Lower leg skin (tissue), 4 donors: ENCODE results near the gene TFAP2A. TPM values are rescaled to one million over a fixed set of nuclear protein-coding genes. Genes with fewer than 3 reads are reported as not detected.

Experiments
- DNase-seq, 2 donors: peaks; one replicate each; pipeline ENCODE4 v3.0.0-alpha.2; 2019; ENCODE audit warnings: low spot score in 2 of 2
- H3K4me3 ChIP-seq: fragments of 200-600 bp; sonication (generic); 2 replicates; pipeline ENCODE4 v1.5.1; 2017; ENCODE audit warnings: mild to moderate bottlenecking, low read depth; ENCODE audit not compliant: poor library complexity, severe bottlenecking
- POLR2A ChIP-seq, 2 donors: fragments of 450-650 bp; IDR thresholded peaks; one replicate each; pipeline ENCODE4 v1.6.1; 2016 to 2017; ENCODE audit warnings: antibody characterized with exemption in 2 of 2, mild to moderate bottlenecking in 1 of 2, moderate library complexity in 1 of 2
- WGBS, 2 donors: methylation state at CpG; one replicate each; pipeline ENCODE4 v1.1.5; 2018; 5-methylcytosine and 5-hydroxymethylcytosine counted together
- intact Hi-C: fragments of 100-400 bp; cut with DNase I; formaldehyde crosslinking; loops from one replicate; pipeline ENCODE4 v1.15.0; 2023; ENCODE audit warnings: low total_unique reads
- total RNA-seq, 4 donors: library from RNA; depleted of rRNA; stranded (reverse); fragments of >200 nt; gene quantifications; one replicate each; pipeline ENCODE4 v1.1.0, GENCODE V29; 2016
- TF ChIP-seq, protein P1 (sequence below), 3 donors: fragments of 450-650 bp; IDR thresholded peaks; one replicate each; pipeline ENCODE4 v1.5.1; 2016; ENCODE audit warnings: antibody characterized with exemption in 3 of 3, mild to moderate bottlenecking in 3 of 3, moderate library complexity in 2 of 3

The TFAP2A gene
- total RNA-seq, 4 donors from 2014 or later, result 62.0 to 123 (median 63.7) TPM

DNA sequence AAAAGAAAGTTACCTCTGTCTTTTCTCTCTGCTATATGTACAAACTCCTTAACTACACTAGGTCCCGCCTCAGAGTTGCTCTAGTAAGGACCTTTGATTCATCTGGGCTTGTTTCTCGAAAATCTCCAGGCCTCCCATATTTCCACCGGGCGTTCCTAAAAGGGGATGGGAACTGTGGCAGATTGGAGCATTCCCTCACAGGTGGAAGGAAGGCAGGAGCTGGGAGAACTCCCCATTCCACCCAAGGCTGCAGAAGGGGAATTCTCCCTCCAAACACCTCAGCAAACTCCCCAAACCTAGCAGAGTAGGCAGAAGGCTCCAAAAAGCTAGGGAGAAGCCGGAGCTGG is 1.6 kb upstream of the TFAP2A start:
- DNase-seq, result no peak
- intact Hi-C loops, result loop anchor here (10.0 kb wide), 3 partner anchors 882 to 1432 kb away; no protein-coding TSS in a partner anchor
- no peak overlapping the region for H3K4me3 ChIP-seq
- WGBS, 2 donors, result 24 to 30% methylated on average over 5 of the region's 5 CpGs
- TF ChIP-seq POLR2A (IDR thresholded peaks at IDR 0.05), result no peak
- TF ChIP-seq, protein P1, sequence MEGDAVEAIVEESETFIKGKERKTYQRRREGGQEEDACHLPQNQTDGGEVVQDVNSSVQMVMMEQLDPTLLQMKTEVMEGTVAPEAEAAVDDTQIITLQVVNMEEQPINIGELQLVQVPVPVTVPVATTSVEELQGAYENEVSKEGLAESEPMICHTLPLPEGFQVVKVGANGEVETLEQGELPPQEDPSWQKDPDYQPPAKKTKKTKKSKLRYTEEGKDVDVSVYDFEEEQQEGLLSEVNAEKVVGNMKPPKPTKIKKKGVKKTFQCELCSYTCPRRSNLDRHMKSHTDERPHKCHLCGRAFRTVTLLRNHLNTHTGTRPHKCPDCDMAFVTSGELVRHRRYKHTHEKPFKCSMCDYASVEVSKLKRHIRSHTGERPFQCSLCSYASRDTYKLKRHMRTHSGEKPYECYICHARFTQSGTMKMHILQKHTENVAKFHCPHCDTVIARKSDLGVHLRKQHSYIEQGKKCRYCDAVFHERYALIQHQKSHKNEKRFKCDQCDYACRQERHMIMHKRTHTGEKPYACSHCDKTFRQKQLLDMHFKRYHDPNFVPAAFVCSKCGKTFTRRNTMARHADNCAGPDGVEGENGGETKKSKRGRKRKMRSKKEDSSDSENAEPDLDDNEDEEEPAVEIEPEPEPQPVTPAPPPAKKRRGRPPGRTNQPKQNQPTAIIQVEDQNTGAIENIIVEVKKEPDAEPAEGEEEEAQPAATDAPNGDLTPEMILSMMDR (IDR thresholded peaks at IDR 0.05), result no peak

DNA sequence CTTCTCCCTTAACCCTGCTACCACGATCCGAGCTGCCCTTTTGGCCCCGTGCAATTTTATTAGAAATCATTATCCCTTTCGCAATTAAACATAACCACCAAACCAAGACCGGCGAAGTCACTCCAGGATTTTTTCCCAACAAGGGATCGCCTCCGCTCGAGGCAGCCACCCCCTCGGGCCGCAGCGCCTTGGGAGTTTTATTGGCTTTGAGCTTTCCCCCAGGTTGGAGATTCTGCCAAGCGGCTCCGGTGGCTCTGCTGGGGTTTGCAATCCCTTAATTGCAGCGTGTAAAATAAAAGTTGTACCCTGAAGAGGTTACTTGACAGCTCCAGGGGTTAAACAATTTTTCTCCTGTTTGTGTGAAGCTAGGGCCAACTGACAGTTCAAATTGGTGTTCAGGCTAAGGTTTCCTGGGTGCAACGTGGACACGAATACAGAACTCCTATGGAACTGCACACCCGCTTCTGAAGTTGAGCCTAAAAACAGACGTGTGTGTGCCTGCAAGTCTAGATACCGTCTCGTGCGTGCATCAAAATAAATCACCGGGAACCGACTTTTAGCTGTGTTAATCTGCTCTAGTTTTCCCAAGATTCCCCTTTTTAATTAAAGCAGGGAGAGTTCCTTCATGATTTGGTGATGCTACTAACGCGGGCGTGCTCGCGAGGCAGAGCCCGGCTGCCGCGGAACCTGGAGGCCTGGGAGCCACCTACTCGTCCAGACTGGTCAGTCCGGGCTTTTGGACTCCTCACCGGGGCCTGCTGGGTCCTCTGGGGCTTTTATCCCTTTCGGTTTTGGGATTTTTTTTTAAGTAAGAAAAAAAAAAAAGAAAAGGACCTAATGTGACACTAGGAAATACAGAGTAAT is 975 bp upstream of the TFAP2A start:
- H3K4me3 ChIP-seq, result peak overlapping the region; percentile 19
- TF ChIP-seq, protein P1 (IDR thresholded peaks at IDR 0.05), result no peak
- no peak for TF ChIP-seq POLR2A (IDR thresholded peaks at IDR 0.05)
- DNase-seq, result no peak
- intact Hi-C loops, result loop anchor here (10.0 kb wide), 3 partner anchors 881 to 1431 kb away; no protein-coding TSS in a partner anchor
- 16 to 19% methylated on average over 36 of the region's 36 CpGs for WGBS, 2 donors

DNA sequence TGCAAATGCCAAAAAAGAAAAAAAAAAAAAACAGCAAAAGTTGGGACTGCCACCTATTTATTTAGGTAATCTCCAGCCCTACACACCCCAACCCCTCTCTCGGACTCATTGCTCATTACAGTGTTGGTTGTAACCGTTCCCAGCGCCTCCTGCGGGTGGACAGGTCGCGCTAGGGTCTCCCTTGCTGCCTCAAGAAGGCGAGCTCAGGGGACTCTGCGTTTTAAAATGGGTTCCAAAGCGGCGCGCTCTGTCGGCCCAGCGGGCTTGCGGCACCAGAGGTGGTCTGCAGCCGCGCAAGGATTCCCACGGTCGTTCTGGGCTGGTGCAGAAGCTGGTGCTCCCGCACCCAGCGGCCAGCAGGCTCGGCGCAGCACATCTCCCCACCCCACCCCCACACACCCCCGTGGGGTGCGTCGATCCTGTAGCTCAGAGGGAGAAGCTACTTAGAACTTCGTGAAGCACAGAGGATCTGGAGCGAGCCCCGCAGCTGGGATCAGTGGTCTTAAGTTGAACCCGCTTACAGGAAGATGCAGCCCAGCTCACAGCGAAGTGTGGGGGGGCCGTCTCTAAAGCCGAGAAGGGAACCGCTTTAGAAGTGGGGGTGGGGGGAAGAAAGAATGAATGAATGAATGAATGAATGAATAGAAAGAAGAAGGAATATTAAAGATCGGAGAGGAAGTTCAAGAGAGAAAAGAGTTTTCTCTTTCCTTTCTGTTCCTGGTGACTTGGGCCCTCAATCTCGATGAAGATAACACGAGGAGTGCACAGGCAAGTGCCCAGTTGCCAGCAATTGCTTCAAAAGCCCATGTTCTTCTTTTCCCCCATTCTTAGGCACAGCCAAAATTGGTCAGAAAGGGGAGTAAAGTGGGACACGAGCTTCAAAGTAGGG is 780 bp downstream of the TFAP2A start:
- peak overlapping the region; percentile 51 for H3K4me3 ChIP-seq
- intact Hi-C loops, result loop anchor here (10.0 kb wide), 3 partner anchors 879 to 1429 kb away; no protein-coding TSS in a partner anchor
- TF ChIP-seq, protein P1 (IDR thresholded peaks at IDR 0.05), result no peak
- TF ChIP-seq POLR2A (IDR thresholded peaks at IDR 0.05), result no peak
- no peak for DNase-seq
- WGBS, 2 donors, result 2 to 3% methylated on average over 37 of the region's 37 CpGs

DNA sequence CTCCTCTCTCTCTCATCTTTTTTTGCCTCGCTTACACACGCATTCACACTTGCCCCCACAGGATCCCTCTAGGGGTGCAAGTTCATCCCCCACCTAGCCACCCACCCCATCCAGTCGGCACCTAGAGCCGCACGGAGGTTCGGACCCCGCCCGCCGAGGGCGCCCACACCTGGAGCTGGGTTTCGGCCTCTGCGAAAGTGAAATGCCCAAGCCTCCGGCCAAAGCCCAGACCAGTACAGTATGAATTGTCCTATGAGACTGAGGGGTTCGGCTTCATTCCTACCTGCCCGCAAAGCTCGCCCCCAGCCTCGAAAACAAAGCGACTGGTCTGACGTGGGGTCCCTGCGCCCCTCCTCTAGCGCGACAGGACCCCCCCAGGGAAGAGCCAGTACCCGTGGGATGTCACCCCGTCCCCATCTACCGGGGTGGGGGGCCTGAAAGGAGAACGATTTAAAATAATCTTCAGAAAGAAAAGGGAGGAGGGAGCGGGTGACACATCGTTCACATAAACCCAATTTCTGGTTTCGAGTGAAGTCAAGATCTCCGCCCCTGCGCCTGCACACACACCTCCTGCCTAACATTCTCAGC is 1.5 kb downstream of the TFAP2A start:
- intact Hi-C loops, result loop anchor here (10.0 kb wide), 3 partner anchors 879 to 1429 kb away; no protein-coding TSS in a partner anchor
- peak overlapping the region; percentile 51 for H3K4me3 ChIP-seq
- 1 to 4% methylated on average over 30 to 31 of the region's 31 CpGs for WGBS, 2 donors
- TF ChIP-seq POLR2A (IDR thresholded peaks at IDR 0.05), result no peak
- TF ChIP-seq, protein P1 (IDR thresholded peaks at IDR 0.05), result no peak
- peak in 1 of 2 donors; percentile 84 for DNase-seq

DNA sequence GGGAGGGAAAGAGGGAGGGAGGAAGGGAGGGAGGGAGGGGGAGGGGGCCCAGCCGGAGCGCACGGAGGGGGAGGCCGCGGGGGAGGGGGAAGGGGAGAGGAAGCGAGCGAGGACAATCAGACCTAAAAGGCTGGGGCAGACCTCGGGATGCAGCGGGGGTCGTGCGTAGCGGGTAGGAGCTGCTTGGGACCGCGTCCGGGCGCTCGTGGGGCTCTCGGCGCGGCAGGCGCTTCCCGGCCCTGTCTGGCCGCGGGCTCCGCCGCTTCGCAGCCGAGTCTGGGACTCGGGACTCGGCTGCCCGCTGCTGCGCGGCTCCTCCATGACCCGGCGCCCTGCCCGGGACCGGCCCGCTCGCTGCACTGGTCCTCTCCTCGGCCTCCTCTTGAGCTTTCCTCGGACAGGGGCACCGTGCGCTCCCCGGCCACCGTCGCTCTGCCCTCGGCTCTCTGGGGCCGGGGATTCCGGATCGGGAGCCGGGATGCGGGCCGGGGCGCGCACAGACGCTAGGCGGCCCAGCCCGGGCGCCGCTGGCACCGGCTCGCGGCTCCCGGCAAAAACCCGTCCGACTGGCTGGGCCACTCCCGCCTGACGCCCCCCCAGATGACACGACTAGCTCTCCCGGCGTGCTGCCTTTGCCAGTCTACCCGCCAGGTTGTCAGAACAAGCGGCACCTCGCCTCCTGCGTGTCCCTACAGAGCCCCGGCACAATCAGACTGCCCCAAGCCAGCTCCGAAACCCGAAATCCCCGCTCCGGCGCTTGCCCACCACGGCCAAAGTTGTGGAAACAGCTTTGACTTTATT is 2.2 kb downstream of the TFAP2A start:
- H3K4me3 ChIP-seq, result peak overlapping the region; percentile 51
- intact Hi-C loops, result loop anchor here (10.0 kb wide), 3 partner anchors 878 to 1428 kb away; no protein-coding TSS in a partner anchor
- TF ChIP-seq, protein P1 (IDR thresholded peaks at IDR 0.05), result no peak
- TF ChIP-seq POLR2A (IDR thresholded peaks at IDR 0.05), result no peak
- 1 to 2% methylated on average over 33 to 47 of the region's 82 CpGs for WGBS, 2 donors
- peak; percentile 73 to 93 for DNase-seq
